ENCODE data around the gene ARHGAP11A. TPM values are rescaled to one million over a fixed set of nuclear protein-coding genes. Genes with fewer than 3 reads are reported as not detected.

The ARHGAP11A gene
- total and polyA plus RNA-seq, 3 donors from 2014 or later = 9.8 to 14.8 (median 12.6) TPM

GRCh38 chr15:32671339-32672325 lies 56.3 kb downstream of the ARHGAP11A start:
- H3K4me1 ChIP-seq = no peaks in the 10 kb centered on the region
- intact Hi-C loops (cut with DNase I; ENCODE audit: low total_unique reads) = no loop called here
- no peaks in the 10 kb centered on the region for H3K36me3 ChIP-seq (ENCODE audit: low read depth, missing control alignments)
- H3K4me3 ChIP-seq = peak overlapping the region; percentile 2 to 10
- no peak for DNase-seq
- no peaks in the 10 kb centered on the region for H3K27me3 ChIP-seq
- 61 to 82% methylated on average over 27 to 29 of the region's 29 CpGs for WGBS, 2 donors
- TF ChIP-seq CTCF (IDR thresholded peaks at IDR 0.05) (no peak), POLR2A (IDR thresholded peaks at IDR 0.05) (no peak)
- H3K9me3 ChIP-seq = no peaks in the 10 kb centered on the region
- H3K27ac ChIP-seq = no peak overlapping the region

GRCh38 chr15:32674681-32675080 lies 59.4 kb downstream of the ARHGAP11A start:
- no peaks in the 10 kb centered on the region for H3K27me3 ChIP-seq
- no peak for TF ChIP-seq CTCF (IDR thresholded peaks at IDR 0.05)
- no peak for TF ChIP-seq POLR2A (IDR thresholded peaks at IDR 0.05)
- H3K36me3 ChIP-seq (ENCODE audit: low read depth, missing control alignments) = no peaks in the 10 kb centered on the region
- no peak overlapping the region for H3K4me3 ChIP-seq
- WGBS, 2 donors = 85 to 96% methylated on average over 2 of the region's 2 CpGs
- intact Hi-C loops (cut with DNase I; ENCODE audit: low total_unique reads) = no loop called here
- H3K9me3 ChIP-seq = no peaks in the 10 kb centered on the region
- DNase-seq = no peak
- H3K4me1 ChIP-seq = no peaks in the 10 kb centered on the region
- no peak overlapping the region for H3K27ac ChIP-seq

DNA sequence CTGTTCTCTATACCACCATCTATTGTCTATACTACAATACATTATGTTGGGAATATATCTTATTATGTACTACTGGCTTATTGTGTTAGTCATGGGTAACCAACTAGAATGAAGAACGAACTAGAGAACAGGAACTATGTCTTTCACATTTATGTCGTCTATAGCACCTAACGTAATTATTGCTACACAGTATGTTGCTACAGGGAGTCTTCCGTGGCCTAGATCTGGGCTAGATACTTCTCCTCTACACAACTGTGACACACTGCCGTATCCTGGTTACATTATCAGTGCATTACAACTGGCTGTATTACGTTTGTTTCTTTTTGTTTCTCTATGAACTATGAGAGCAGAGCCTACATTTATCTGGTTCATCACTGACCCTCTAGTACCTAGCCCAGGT lies 60.2 kb downstream of the ARHGAP11A start:
- intact Hi-C loops (cut with DNase I; ENCODE audit: low total_unique reads) = no loop called here
- Histone ChIP-seq H3K9me3 (no peaks in the 10 kb centered on the region), H3K4me3 (no peak overlapping the region), H3K36me3 (ENCODE audit: low read depth, missing control alignments) (no peaks in the 10 kb centered on the region), H3K4me1 (no peaks in the 10 kb centered on the region), H3K27me3 (no peaks in the 10 kb centered on the region), H3K27ac (no peak overlapping the region)
- no peak for DNase-seq
- 41 to 49% methylated on average over 6 of the region's 6 CpGs for WGBS, 2 donors
- no peak for TF ChIP-seq POLR2A (IDR thresholded peaks at IDR 0.05)
- no peak for TF ChIP-seq CTCF (IDR thresholded peaks at IDR 0.05)

GRCh38 chr15:32676169-32676568 lies 60.9 kb downstream of the ARHGAP11A start:
- no peak for DNase-seq
- H3K36me3 ChIP-seq (ENCODE audit: low read depth, missing control alignments) = no peaks in the 10 kb centered on the region
- no peaks in the 10 kb centered on the region for H3K9me3 ChIP-seq

More at GRCh38 chr15:32676169-32676568, 60.9 kb downstream of the ARHGAP11A start:
- no peak for TF ChIP-seq CTCF (IDR thresholded peaks at IDR 0.05)
- no peak for TF ChIP-seq POLR2A (IDR thresholded peaks at IDR 0.05)
- no peak overlapping the region for H3K4me3 ChIP-seq
- intact Hi-C loops (cut with DNase I; ENCODE audit: low total_unique reads) = no loop called here
- no peaks in the 10 kb centered on the region for H3K4me1 ChIP-seq
- no peak overlapping the region for H3K27ac ChIP-seq
- no peaks in the 10 kb centered on the region for H3K27me3 ChIP-seq
- WGBS, 2 donors = 68 to 84% methylated on average over 2 of the region's 2 CpGs
